Esophagus muscularis mucosa (tissue), 4 donors: ENCODE data around the gene PTPRN2. TPM values are rescaled to one million over a fixed set of nuclear protein-coding genes. Genes with fewer than 3 reads are reported as not detected.

Experiments used
- DNase-seq: peaks from one replicate; pipeline ENCODE4 v3.0.0-alpha.2; 2017; ENCODE audit errors: extremely low spot score
- H3K27ac ChIP-seq, 4 donors: fragments of 200-600 bp; sonication (generic); replicated peaks in 1 of 4; 1 replicate in 3 of 4; 2 replicates in 1 of 4; pipeline ENCODE4 v1.5.1; 2016 to 2019; ENCODE audit warnings: mild to moderate bottlenecking in 1 of 4
- H3K27me3 ChIP-seq, 4 donors: fragments of 200-600 bp; sonication (generic); one replicate each; pipeline versions ENCODE4 v1.5.1 to v1.6.0; 2016 to 2019
- H3K36me3 ChIP-seq, 4 donors: fragments of 200-600 bp; sonication (generic); one replicate each; pipeline ENCODE4 v1.5.1; 2016 to 2019
- H3K4me1 ChIP-seq, 4 donors: fragments of 200-600 bp; sonication (generic); one replicate each; pipeline ENCODE4 v1.5.1; 2016 to 2019
- H3K4me3 ChIP-seq, 4 donors: fragments of 200-600 bp; sonication (generic); 1 replicate in 2 of 4; 2 replicates in 2 of 4; pipeline ENCODE4 v1.5.1; 2016 to 2019; ENCODE audit warnings: mild to moderate bottlenecking in 4 of 4, moderate library complexity in 1 of 4
- H3K9me3 ChIP-seq, 4 donors: fragments of 200-600 bp; sonication (generic); 1 replicate in 3 of 4; 2 replicates in 1 of 4; pipeline ENCODE4 v1.5.1; 2016 to 2019
- EP300 ChIP-seq: sonication (generic); formaldehyde crosslinking; IDR thresholded peaks from one replicate; pipeline ENCODE4 v1.6.1; 2017; ENCODE audit warnings: antibody characterized with exemption
- POLR2A ChIP-seq: fragments of 450-650 bp; IDR thresholded peaks from one replicate; pipeline ENCODE4 v1.6.1; 2017; ENCODE audit warnings: antibody characterized with exemption, moderate library complexity, mild to moderate bottlenecking, low read depth
- POLR2AphosphoS5 ChIP-seq, 2 donors: sonication (generic); formaldehyde crosslinking; IDR thresholded peaks; one replicate each; pipeline ENCODE4 v1.6.1; 2017; ENCODE audit warnings: antibody characterized with exemption in 2 of 2
- WGBS: methylation state at CpG from one replicate; pipeline ENCODE4 v1.1.5; 2018; 5-methylcytosine and 5-hydroxymethylcytosine counted together
- intact Hi-C: fragments of 100-400 bp; cut with DNase I; formaldehyde crosslinking; loops from one replicate; pipeline ENCODE4 v1.15.1; 2023
- total RNA-seq, 4 donors: library from RNA; depleted of rRNA; stranded (reverse); fragments of >200 nt; gene quantifications; one replicate each; pipeline versions ENCODE4 v1.1.0 to v1.2.1, GENCODE V29; 2016
- TF ChIP-seq, protein P1 (sequence below), 3 experiments: fragments of 200-600 bp in 2 of 3; fragments of 450-650 bp in 1 of 3; sonication (generic) in 2 of 3; IDR thresholded peaks; one replicate each; pipeline ENCODE4 v1.5.1; 2017 to 2019; ENCODE audit warnings: antibody characterized with exemption in 3 of 3, mild to moderate bottlenecking in 2 of 3, moderate library complexity in 1 of 3

Gene PTPRN2
- total RNA-seq, 4 donors from 2014 or later: 2.1 to 3.1 (median 3.1) TPM

GRCh38 chr7:158009886-158010285, 577.7 kb downstream of the PTPRN2 start:
- Histone ChIP-seq H3K27ac (no peak overlapping the region), H3K36me3 (no peaks in the 10 kb centered on the region), H3K4me1 (peaks cover 0 to 3% (median 0%) of the 10 kb centered on the region in 4 donors), H3K9me3 (no peaks in the 10 kb centered on the region), H3K27me3 (peaks cover 0 to 10% (median 0%) of the 10 kb centered on the region in 4 donors), H3K4me3 (no peak overlapping the region)
- WGBS: 70% methylated on average over 9 of the region's 9 CpGs
- TF ChIP-seq, protein P1, sequence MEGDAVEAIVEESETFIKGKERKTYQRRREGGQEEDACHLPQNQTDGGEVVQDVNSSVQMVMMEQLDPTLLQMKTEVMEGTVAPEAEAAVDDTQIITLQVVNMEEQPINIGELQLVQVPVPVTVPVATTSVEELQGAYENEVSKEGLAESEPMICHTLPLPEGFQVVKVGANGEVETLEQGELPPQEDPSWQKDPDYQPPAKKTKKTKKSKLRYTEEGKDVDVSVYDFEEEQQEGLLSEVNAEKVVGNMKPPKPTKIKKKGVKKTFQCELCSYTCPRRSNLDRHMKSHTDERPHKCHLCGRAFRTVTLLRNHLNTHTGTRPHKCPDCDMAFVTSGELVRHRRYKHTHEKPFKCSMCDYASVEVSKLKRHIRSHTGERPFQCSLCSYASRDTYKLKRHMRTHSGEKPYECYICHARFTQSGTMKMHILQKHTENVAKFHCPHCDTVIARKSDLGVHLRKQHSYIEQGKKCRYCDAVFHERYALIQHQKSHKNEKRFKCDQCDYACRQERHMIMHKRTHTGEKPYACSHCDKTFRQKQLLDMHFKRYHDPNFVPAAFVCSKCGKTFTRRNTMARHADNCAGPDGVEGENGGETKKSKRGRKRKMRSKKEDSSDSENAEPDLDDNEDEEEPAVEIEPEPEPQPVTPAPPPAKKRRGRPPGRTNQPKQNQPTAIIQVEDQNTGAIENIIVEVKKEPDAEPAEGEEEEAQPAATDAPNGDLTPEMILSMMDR (IDR thresholded peaks at IDR 0.05): no peak
- TF ChIP-seq EP300 (no peak), POLR2A (no peak), POLR2AphosphoS5 (IDR thresholded peaks at IDR 0.05) (no peak)
- no peak for DNase-seq
- intact Hi-C loops: no loop called here

DNA sequence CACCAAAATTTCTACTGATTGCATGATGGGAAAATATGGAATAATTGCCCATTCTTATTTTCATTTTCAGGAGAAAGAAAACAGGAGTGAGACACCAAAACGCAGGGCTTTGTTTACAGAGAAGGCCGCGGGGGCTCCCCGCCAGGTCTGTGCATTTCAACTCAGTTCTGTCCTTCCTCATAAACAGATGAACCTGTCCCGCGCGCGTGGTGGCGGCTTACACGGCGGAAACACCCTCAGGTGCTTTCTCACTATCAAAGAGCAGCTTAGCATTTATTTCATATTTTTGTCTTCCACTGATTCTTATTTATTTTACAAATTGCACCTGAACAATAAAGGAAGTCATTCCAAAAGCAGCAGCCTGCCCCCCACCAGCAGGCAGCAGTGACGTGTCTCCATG, 579.4 kb downstream of the PTPRN2 start:
- Histone ChIP-seq H3K36me3 (no peaks in the 10 kb centered on the region), H3K4me3 (no peak overlapping the region), H3K27me3 (peaks cover 0 to 10% (median 0%) of the 10 kb centered on the region in 4 donors), H3K9me3 (no peaks in the 10 kb centered on the region), H3K4me1 (peaks cover 0 to 3% (median 0%) of the 10 kb centered on the region in 4 donors), H3K27ac (no peak overlapping the region)
- no peak for DNase-seq
- TF ChIP-seq POLR2A (no peak), EP300 (no peak)
- TF ChIP-seq, protein P1 (IDR thresholded peaks at IDR 0.05): no peak
- 90% methylated on average over 12 of the region's 12 CpGs for WGBS
- intact Hi-C loops: no loop called here

GRCh38 chr7:158007697-158008257, 579.8 kb downstream of the PTPRN2 start:
- TF ChIP-seq, protein P1 (IDR thresholded peaks at IDR 0.05): no peak
- TF ChIP-seq POLR2A: no peak
- TF ChIP-seq EP300: no peak
- no peak for TF ChIP-seq POLR2AphosphoS5 (IDR thresholded peaks at IDR 0.05)
- Histone ChIP-seq H3K9me3 (no peaks in the 10 kb centered on the region), H3K4me3 (no peak overlapping the region), H3K4me1 (peaks cover 0 to 3% (median 0%) of the 10 kb centered on the region in 4 donors), H3K27ac (no peak overlapping the region), H3K27me3 (peaks cover 0 to 10% (median 0%) of the 10 kb centered on the region in 4 donors), H3K36me3 (no peaks in the 10 kb centered on the region)
- DNase-seq: no peak
- WGBS: 67% methylated on average over 5 of the region's 5 CpGs
- intact Hi-C loops: no loop called here

- Histone ChIP-seq H3K27me3 (peaks cover 0 to 10% (median 0%) of the 10 kb centered on the region in 4 donors), H3K27ac (no peak overlapping the region), H3K4me3 (no peak overlapping the region), H3K9me3 (no peaks in the 10 kb centered on the region), H3K4me1 (peaks cover 0 to 3% (median 0%) of the 10 kb centered on the region in 4 donors), H3K36me3 (no peaks in the 10 kb centered on the region)
- no peak for TF ChIP-seq POLR2A
- TF ChIP-seq, protein P1 (IDR thresholded peaks at IDR 0.05): no peak
- TF ChIP-seq POLR2AphosphoS5 (IDR thresholded peaks at IDR 0.05): no peak
- TF ChIP-seq EP300: no peak
- intact Hi-C loops: no loop called here
- 89% methylated on average over 28 of the region's 29 CpGs for WGBS
- DNase-seq: no peak
Observed at GRCh38 chr7:158006841-158007696, 580.6 kb downstream of the PTPRN2 start.
